ENCODE results near the gene MALRD1.
"Not testable (repeated sequence)": the region's sequence is repeated elsewhere in the genome, so short reads cannot be mapped to it uniquely, and the experiment has no call there.

MALRD1 gene

DNA sequence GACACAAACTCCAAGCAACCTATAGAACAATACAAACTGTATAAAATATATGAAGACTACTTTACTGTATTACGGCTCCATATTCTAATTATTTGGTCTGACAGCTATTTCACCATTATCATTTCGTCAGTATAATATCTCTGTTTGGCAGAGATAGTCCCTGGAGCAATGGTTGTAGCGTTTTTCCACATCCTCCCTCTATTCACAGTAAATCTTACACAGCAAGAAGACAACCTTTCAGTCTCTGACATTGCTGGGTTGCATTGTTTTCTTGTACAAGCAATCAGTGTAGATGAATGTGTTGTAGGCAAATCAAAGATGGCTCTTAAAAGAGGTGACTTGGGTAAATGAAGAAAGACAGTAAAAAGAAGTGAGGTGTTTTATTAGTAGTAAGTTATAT, 662.0 kb downstream of the MALRD1 start:
- no peak for DNase-seq (ENCODE audit: low read depth)

DNA sequence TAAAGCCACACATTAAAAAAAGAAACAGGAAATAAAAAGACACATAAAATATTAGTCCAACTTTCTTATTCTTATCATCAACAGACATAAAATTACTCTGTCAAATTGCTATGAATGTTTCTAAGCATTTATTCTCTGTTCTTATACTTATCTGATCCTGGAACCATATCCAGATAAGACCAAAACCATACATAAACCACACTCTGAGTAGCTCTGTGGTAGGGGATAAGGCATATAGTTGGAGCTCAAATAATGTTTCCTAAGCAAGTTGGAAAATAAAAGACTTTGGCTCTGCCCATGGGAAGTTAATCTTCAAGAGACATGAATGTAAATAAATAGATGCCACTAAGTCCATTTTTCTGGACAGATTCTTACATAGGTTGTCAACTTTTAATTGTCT, 664.6 kb downstream of the MALRD1 start:
- no peak for DNase-seq (ENCODE audit: low read depth)

DNA sequence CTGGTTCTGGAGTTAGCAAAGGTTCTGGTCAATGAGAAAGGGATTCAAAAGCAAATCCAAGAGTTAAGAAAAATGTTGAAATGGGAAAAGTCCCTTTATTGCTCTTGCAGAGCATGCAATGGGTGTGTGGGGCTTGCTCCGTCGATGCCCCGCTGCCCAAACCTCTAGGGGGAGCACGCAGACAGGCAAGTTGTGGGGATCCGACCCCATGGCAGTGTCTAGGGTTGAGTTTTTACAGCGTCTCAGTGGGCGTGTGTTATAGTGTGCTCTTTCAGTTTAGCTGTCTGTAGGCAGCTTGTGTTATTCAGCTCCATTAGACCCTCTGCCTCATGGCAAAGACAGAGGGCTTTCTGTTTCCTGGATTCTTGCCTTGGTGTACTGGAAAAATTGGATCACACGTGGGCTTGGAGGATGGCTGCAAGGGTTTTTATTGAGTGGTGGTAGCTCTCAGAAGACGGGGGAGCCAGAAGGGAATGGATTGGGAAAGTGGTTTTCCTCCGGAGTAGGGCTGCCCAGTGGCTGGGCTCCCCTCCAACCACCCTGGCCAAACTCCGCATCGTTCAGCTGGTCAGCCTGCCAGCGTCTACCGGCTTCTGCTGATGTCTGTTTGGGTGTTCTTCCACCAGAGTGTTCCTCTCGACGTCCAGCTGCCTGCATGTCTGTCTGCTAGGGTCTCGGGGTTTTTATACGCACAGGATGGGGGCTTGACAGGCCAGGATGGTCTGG, 665.4 kb downstream of the MALRD1 start:
- DNase-seq (ENCODE audit: low read depth): no peak

DNA sequence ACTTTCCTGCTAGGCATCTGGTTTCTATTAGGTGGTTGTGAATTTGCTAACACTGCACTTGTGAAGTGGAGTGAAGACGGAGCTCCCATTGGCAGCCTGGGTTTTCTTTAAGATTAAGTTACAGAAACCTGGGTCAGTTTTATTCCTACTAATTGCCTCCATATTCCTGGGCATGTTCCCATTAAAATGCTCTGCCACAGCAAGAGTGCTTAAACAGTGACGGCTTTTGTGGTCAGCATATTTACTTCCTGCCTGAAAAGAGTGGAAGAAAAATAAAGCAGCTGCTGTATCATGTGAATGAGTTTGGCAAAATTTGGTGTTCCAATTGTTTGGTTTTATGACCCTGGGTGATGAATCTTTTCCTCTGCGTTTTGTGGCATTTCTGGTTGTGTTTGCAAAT, 670.7 kb downstream of the MALRD1 start:
- DNase-seq (ENCODE audit: low read depth): no peak

DNA sequence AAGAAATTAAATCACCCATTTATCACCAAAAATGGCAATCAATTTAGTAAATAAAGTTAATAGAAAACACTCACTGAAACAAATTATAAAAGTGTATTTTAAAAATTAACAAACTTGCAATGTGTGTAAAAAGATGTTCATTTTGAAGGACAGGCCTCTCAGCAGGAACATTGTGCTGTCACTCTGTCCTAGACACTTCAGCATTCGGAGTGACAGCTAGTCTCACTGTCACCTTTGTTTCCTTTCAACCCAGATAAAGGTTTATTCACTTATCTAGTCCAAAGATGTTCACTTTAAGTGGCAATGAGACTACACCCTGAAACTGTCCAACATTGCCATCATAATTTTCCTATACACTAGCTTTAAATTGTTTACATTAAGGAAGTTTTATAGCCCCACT, 675.7 kb downstream of the MALRD1 start:
- no peak for DNase-seq (ENCODE audit: low read depth)

DNA sequence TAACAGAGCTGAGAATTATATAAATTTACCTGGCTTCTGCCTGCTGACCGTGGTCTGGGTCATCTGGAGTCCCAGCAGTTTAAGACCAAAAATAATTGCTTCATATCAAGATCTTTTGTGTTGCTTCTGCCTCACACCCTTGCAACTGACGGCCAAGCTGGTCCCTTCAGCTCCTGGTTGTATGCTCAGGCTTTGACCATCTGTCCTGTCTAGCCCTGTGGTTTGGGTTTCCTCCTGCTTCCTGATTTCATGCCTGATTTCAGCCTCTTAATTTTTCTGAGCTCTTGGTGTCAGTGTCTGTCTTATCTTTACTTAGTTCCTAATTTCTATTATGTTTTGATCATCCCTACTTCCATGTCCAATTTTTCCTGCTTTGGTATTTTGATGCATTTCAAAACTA, 679.8 kb downstream of the MALRD1 start:
- DNase-seq (ENCODE audit: low read depth): no peak

DNA sequence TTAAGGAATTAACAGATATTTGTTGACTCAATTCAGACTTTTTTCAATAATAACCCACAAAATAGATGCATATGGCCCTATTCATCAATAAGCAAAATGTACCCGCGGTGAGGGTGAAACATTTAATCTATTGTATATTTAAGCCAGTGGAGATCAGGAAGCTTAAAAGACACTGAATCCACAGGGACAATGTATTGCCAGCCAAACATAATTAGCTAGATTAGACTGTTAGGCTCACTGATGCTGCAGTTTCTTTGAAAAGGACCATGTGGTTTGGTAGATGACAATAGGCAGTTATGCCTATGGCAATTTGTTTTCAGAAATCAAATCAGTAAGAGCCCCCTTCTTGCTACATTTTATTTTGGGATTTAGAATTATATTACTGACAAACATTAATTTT, 680.4 kb downstream of the MALRD1 start:
- DNase-seq (ENCODE audit: low read depth): no peak

DNA sequence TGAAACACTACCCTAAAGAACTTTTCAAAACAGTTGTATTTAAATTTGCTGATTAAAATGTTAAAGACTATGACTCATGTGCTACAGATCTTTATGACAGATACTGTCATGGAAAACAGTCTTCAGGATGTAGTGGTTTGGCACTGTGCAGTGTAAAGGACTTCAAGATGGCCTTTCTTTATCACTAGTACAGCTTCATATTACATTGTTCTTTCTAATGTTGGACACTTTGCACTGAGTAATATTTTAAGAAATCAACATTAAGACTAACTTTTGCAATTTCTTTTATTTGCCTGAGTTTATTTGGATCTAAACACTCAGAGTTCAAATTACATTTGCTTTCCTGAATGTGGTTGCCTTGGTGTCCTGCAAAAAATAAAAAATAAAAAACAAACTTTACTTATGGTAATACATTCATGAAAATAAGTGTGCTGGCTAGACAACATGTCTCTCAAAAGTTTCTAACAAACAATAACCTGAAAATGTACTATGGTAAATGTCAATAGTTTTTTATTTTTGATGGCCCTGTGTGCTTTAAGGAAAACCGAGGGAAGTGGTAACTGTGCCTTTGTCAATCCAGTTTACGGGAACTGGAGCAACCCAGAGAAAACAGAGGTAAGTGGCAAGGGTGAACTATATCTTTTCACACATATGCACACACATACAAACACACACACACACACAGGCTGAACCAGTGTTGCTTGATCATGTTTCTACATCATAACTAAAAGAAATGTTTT, 681.7 kb downstream of the MALRD1 start:
- no peak for DNase-seq (ENCODE audit: low read depth)

DNA sequence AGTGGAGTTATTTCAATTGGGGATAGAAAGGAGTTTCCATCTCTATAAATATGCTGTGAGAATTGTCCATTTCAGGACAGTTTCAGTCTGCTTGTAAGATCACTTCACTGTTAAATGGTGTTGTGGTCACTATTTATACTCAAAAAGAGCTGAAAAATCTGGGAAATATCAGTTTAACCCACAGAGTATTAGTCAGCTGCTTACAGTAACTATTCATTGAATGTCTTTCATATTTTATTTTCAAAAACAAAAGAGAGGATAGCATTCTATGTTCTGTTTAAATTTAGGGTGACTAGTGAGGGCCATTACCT, 682.3 kb downstream of the MALRD1 start:
- no peak for DNase-seq (ENCODE audit: low read depth)

DNA sequence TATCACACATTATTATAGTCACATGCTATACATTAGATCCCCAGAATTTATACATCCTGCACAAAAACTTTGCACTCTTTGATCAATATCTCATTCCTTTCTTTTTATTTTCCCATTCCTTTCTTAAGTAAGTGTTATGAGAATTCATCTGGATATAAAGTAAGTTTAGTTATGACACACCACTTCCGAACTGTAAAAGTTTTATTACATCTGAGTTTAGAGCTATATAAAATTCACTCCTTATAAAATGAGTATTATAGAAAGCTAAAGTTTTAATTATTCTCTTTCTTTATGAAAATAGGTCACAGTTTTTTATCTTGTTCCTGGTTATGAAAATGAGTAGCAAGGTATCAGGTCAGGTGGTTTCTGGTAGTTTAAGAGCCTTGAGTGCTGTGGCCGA, 683.0 kb downstream of the MALRD1 start:
- no peak for DNase-seq (ENCODE audit: low read depth)

DNA sequence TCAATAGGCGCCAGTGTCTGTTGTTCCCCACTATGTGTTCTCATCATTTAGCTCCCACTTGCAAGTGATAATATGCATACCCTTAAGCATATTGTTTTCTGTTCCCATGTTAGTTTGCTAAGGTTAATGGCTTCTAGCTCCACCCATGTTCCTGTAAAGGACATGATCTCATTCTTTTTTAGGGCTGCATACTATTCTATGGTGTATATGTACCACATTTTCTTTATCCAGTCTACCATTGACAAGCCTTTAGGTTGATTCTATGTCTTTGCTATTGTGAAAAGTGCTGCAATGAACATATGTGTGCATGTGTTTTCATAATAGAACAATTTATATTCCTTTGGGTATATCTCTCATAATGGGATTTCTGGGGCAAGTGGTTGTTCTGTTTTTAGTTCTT, 689.8 kb downstream of the MALRD1 start:
- DNase-seq (ENCODE audit: low read depth): no peak

DNA sequence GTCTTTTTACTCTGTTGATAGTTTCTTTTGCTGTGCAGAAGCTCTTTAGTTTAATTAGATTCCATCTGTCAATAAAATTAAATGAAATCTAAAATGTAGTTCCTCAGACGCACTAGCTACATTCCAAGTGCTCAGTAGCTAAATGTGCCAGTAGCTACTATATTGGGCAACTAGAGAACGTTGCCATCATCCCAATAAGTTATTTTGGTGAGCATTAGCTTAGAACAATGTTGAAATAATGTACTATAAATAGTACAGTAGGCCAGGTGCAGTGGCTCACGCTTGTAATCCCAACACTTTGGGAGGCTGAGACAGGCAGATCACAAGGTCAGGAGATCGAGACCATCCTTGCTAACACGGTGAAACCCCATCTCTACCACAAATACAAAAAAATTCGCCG, 690.6 kb downstream of the MALRD1 start:
- not testable (repeated sequence) for DNase-seq (ENCODE audit: low read depth)

DNA sequence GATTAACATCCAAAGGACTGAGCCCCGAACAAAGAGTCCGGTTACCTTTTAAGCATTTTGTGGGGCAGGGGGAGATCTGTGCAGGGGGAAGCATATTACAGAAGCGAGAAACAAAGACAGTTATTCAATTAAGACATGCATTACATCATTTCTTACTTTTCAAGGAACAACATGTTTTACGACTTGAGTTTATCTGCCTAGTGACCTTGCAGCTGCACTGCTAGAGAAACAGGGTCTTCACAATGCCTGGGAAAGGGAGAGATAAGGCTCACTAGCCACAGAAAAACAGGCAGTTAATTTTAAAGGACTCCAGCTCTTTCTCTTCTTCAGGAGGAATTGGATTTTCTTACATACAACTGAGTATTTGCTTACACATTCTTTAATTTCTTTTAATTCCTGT, 693.5 kb downstream of the MALRD1 start:
- DNase-seq (ENCODE audit: low read depth): not testable (repeated sequence)

DNA sequence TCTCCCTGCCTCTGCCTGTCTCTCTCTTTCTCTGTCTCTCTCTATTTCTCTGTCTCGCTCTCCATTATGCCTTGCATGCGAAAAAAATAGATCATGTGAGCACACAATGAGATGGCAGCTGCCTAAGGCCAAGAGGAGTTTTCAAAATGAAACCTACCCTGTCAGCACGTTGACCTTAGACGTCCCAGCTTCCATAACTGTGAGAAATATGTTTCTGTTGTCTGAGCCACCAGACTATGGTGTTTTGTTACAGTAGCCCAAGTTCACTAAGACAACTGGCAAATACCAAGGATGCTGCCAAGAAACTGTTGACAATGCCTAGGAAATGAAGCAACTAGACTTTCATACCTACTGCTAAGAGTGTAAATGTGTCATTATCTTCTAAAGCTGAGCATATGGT, 697.1 kb downstream of the MALRD1 start:
- DNase-seq (ENCODE audit: low read depth): no peak

DNA sequence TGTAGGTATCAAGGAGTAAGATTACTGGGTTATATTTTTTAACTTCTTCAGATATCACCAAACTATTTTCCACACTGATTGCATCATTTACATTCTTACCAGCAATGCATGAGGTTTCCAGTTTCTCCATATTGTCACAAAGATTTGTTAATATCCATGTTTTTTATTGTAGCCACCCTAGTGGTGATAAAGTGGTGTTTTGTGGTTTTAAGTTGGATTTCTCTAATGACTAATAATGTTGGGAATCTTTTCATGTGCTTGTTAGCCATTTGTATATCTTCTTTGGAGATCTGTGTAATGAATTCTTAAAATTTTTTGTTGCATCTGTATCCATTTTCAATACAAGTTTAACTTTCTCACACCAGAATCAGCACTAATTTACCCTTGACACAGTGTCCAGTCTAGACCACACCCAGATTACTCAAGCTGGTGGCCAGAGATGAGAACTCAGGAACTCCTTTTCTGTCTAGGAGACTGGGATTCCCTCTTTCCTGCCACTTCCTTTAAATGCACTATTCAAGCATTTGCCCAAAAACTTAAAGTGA, 700.7 kb downstream of the MALRD1 start:
- no peak for DNase-seq (ENCODE audit: low read depth)

DNA sequence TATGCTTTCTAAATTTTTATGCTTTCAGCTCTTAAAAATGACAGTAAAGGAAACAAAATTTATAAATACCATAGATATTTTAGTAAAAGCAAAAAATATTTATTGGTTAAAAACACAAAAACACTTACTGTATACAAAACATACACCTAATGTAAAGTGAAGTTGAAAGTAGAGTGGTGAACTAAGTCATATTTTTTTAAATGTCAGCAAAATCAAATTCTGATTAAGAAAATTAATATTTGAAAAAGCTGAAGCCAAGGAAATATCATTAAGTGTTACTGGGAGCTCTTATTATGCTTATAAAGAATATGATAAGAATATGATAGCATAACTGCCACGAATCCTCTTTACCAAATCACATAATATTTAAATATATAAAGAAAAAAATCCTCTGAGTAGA, 702.4 kb downstream of the MALRD1 start:
- DNase-seq (ENCODE audit: low read depth): no peak

DNA sequence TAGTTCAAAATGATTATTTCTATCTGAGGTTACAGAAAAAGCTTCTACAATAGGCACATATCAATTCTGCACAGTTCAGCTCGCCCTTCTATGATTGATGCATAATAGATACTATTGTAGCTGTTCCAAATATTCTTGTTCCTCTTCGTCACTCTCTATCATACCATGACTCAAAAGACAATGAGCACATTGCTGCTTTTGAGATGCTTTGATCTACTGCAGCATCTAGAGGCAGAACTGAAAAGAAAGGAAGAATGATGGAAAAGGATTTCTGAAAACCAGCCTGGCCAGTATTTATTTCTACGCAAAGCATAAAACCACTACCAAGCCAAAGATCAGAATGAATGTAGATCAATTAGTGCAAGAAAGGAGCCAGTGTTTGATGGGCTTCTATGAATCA, 708.3 kb downstream of the MALRD1 start:
- no peak for DNase-seq (ENCODE audit: low read depth)

DNA sequence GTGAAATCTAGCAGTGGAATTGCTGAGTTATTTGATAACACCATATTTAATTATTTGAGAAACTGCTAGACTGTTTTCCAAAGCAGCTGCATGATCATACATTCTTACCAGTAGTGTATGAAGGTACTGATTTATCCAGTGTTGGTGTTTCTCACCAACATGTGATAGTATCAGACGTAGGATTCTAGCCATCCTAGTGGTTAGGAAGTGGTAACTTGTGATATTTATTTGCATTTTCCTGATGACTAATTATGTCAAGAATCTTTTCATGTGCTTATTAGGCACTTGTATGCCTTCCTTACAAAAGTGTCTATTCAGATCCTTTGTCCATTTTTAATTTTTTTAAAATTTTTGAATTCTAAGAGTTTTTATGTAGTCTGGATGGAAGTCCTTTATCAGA, 713.4 kb downstream of the MALRD1 start:
- no peak for DNase-seq (ENCODE audit: low read depth)

DNA sequence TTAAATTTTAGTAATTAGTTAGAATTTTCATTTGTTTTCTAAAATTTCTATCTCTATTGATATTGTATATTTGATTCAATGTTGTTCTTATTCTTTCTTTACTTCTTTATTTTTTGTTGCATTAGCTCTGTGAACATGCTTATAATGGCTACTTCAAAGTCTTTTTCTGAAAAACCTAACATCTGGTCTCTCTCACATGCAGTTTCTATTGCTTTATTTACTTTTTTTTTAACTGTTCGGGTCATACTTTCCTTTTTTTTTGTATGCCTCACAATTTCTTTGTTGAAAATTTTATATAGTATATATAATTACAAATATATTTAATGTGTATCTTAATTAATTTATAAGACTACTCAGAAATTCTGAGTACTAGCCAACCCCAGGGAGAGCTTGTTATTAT, 715.5 kb downstream of the MALRD1 start:
- no peak for DNase-seq (ENCODE audit: low read depth)

DNA sequence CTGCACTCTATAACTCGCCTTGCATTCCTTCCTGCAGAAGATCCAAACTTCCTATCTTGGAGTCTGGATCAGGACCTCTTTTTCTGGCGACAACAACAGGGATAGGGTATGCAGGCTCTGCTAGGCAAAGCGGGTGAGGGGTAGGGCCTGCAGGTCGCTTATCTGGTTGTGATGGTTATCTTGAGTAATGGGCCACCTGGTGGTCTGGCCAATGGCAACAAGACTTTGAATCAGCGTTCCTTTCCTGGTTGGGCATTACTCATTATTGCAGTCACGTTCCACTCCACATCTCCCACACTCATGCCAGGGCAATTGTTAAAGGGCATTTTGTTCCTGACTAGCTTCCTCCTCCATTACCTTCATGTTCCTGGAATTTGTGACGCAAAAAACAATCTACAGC, 719.3 kb downstream of the MALRD1 start:
- no peak for DNase-seq (ENCODE audit: low read depth)

DNA sequence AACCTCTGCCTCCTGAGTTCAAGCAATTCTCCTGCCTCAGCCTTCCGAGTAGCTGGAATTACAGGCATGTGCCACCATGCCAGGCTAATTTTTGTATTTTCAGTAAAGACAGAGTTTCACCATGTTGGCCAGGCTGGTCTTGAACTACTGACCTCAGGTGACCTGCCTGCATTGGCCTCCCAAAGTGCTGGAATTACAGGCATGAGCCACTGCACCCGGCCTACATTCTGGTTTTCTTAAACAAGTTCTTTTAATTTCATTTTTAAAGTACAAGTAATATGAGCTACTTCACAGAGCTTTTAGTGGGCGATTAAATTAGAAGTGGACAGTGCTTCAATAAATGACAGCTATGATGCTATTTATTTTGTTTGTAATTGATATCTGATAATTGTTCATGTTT, 721.2 kb downstream of the MALRD1 start:
- DNase-seq (ENCODE audit: low read depth): not testable (repeated sequence)

DNA sequence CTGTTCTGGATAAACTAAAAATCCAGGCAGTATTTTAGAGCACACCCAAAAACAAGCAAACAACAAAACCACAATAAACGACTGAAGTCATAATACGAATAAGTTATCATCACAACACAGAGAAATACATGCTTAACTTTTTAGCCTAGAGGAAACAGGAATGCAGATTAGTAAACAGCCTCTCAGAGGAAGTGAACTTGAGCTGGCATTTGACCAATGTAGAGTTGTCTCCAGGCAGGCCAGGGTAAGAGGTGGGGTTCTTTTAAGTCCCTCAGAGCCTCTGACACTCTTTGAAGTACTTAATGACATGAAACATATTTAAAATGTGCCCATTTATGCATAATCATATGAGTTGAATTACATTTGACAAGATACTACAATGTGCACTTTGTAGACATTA, 724.4 kb downstream of the MALRD1 start:
- DNase-seq (ENCODE audit: low read depth): no peak

DNA sequence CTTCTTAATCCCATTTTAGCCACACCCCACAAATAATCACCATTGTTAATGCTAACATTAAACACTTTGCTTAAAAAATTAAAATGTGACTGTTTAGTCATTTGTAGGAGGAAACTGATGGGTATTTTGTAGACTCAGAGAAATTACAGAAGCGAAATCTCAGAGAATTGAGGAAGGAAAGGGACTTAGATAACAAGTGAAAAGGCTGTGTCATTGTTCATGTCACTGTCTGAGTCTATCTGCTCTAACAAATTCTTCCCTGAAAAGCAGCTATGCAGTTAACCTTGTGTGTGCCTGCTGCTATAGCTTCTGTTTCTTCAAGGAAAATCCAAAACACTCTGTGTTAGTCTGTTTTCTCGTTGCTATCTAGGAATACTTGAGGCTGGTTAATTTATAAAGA, 726.7 kb downstream of the MALRD1 start:
- no peak for DNase-seq (ENCODE audit: low read depth)

DNA sequence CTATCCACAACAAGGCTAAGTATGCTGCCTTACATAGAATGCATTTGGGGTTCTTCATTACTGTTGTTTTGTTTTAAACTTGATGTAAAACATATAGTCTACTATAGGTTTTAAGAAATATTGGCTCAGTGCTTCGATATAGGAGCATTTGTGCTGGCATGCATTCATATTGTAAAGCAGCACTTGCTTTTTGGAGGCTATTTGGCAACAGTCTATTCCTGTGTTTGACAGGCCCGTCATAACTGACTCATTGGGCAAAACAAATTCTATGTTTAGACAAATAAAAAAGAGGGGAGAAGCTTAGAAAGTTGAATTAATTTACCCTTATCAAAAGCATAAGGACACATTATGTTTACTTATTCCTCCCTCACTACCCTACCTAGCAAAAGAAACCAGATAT, 729.2 kb downstream of the MALRD1 start:
- no peak for DNase-seq (ENCODE audit: low read depth)
